ACHN (cell line): Measurements from ENCODE around the gene IPO4.
A peak's percentile ranks its signal among the peaks of the same experiment; 100 is the strongest.

Experiments
- DNase-seq: peaks from one replicate; pipeline ENCODE4 v3.0.0-alpha.2; 2015
- in situ Hi-C: cut with HindIII; loops from 2 replicates; pipeline ENCODE4 v1.10.0; 2017; ENCODE audit warnings: low sequenced_read_pairs, low pct_ligation_motif_present, low pct_unique_long_range_greater_than_20kb

IPO4 gene

DNA sequence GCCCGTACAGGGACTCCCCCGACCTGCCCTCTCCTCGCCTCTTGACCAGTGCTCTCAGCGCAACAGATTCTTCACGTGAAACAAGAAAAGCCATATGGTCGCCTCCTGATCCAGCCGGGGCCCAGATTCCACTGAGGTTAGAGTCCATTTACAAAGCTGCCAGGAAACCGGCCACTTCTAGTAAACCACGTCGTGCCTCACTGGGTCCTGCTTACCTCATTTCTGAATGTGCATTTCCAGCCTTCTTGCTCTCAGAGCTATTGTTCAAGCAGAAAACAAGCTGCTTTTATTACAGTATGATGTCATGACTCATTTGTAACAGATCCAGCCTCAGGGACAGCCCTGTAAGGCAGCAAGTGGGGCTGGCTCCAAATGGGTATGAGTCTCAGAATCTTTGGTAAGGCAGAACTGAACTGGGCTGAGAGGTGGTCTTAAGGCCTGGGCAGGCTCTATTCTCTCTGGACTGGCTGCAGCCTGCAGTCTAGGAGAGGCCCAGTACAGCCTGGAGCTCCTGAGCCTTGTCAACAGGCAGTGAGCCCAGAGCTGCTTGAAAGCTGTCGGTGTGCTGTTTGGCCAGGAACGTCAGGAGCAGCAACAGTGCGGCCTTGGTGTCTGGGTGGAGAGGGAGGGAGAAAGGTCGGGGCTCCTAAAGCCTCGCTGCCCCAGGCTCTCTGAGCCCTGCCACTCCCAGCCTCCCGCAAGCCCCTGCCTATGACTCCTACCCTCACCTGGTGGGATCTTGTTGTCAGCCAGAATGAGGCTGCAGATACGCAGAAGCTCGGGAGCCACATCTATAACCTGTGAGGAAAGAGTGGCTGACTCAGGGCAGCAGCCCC is 8.4 kb downstream of the IPO4 start:
- DNase-seq = peak; percentile 85
- in situ Hi-C loops = no loop called here

DNA sequence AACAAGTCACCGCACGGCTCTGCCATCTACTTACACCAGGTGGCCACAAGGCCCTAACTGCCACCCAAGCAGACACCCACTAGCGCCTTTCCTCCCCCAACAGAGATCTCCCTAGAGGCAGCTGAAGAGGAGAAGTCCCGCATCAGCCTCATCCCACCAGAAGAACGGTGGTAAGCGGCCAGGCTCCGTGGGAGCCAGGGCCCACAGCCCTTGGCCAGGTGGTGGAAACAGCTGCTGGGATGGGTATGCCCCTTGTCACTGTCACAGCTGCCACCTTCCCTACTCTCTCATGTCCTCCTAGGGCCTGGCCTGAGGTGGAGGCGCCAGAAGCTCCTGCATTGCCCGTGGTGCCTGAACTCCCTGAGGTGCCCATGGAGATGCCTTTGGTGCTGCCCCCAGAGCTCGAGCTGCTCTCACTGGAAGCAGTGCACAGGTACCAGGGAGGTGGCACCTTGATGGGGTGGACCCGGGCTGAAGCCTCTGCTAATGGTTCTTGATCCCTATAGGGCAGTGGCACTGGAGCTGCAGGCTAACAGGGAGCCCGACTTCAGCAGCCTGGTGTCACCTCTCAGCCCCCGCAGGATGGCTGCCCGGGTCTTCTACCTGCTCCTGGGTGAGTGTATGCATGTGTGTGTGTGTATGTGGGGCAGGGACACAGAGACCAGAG is 9.2 kb downstream of the IPO4 start:
- DNase-seq = no peak
- in situ Hi-C loops = no loop called here

DNA sequence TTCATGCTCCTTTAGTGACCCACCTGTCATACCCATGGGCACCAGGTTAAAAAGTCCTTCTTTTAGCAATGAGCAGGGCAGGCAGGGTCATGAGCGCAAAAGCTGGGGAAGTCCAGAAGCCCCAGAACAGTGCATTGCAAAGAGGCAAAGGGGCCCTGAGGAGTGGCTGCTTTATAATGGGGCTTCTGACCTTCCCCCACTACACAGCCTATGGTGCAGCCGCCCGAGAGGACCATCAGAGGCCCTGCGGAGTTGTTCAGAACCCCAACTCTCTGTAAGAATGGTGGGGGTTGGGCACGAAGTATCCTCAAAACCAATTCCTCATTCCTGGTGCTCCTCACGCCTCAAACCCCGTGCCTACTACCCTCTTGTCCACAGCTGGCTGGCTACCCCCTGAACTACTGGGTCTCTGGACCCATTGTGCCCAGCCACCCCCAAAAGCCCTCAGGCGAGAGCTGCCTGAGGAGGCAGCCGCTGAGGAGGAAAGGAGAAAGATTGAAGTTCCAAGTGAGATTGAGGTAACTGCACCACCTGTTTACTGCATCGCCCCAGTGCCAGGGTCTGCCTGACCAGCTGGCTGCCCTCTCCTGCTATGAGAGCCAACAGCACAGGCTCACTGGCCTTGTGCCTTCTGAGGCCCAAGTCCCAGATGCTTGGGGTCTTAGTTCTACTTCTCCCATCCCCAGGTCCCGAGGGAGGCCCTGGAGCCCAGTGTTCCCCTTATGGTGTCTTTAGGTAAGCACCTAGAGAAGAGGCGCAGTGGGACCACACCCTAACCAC is 10.0 kb downstream of the IPO4 start:
- no peak for DNase-seq
- in situ Hi-C loops = no loop called here

DNA sequence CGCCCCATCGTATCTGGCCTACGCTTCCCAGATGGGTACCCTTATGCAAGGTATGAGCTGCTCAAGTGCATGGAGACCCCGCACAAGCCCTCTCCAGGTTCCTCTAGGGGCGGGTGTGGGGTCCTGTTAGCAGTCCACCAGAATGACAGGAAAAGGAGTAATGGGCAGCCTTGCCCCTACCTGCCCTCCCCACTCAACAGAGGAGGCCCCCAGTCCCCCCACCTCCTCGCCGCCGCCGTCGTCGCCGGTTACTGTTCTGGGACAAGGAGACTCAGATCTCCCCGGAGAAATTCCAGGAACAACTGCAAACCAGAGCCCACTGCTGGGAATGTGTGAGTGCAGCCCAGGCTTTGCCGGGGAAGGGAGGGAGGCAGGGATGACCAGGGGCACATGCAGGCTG is 10.7 kb downstream of the IPO4 start:
- no peak for DNase-seq
- in situ Hi-C loops = no loop called here

DNA sequence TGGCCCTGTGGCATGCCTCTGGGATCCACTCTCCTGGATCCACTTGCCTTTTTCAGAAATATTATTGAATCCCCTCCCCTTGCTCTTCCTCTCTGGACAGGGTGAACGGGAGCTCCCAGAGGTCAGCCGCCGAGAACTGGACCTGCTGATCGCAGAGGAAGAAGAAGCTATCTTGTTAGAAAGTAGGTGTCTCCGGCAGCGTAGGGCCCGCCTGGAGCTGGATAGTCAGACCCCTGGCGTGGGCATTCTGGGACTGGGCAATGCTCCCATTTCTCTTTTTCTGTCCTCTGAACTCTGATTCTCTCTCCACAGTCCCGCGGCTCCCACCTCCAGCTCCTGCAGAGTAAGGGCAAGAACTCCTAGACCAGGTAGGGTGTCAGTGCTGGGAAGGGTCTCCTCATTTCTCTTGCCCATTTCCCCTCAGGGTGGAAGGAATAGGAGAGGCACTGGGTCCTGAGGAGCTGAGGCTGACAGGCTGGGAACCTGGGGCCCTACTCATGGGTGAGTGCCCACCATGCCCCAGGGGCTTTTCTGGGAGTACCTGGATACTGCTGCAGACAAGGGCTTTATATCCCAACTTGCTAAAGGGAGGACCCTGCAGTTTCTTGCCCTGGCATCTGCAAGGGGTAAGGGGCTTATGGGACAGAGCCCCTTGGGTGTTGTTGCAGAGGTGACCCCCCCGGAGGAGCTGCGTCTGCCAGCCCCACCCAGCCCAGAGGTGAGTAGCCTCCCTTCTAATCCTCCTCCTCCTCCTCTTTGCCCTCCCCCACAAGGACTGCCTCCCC is 11.4 kb downstream of the IPO4 start:
- DNase-seq = no peak
- in situ Hi-C loops = no loop called here

DNA sequence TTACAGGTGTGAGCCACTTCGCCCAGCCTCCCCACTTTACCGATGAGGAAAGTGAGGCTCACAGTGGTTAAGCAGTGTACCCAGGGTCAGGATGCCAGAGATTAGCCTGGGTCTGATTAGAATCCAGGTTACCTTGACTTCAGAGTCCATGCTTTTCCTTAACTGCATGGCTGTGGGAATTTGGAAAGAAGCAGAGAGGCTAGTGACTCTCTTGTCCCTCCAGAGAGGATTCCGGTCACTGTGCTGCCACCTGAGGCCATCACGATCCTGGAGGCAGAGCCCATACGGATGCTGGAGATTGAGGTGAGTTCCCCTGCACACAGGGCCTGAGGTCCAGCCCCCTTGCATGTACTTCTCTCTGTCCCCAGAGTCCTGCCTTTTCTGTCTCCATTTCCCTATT is 12.0 kb downstream of the IPO4 start:
- in situ Hi-C loops = no loop called here
- DNase-seq = no peak

DNA sequence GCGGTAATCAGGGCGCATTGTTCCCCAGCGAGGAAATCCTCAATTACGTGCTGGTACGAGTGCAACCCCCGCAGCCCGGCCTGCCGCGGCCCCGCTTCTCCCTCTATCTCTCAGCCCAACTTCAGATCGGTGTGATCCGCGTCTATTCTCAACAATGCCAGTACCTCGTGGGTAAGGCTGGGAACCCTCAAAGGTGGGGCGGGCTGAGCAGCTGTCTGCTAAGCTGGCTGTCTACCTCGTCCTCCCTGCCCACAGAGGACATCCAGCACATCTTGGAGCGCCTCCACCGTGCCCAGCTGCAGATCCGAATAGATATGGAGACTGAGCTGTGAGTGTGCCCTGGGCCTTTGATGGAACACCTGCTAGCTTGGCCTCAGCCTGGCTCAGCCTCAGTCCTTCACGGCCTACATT is 15.7 kb downstream of the IPO4 start:
- DNase-seq = no peak
- in situ Hi-C loops = no loop called here

DNA sequence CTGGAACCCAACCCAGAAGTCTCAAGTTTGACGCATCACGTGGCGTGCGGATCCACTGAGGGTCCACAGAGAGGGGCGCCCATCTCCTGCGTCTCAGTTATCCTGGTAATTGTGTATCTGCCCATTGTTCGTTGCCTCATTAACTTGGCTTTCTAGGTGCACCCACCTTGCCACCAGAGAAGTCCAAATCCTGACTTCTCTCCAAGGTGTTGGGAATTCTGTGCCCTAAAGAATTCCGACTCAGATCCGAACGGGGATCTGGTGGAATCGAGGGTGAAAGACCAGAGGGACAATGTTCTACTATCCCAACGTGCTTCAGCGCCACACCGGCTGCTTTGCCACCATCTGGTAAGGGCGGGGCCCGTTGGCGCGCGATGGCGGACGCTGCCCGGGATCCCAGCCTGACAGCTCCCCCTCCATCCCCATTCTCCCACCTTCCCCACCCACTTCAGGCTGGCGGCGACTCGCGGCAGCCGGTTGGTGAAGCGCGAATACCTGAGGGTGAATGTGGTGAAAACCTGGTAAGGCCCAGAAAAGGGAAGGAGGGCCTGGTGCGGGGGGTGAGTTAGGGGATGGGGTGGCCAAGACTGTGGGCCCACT is 16.3 kb downstream of the IPO4 start:
- in situ Hi-C loops = no loop called here
- no peak for DNase-seq

DNA sequence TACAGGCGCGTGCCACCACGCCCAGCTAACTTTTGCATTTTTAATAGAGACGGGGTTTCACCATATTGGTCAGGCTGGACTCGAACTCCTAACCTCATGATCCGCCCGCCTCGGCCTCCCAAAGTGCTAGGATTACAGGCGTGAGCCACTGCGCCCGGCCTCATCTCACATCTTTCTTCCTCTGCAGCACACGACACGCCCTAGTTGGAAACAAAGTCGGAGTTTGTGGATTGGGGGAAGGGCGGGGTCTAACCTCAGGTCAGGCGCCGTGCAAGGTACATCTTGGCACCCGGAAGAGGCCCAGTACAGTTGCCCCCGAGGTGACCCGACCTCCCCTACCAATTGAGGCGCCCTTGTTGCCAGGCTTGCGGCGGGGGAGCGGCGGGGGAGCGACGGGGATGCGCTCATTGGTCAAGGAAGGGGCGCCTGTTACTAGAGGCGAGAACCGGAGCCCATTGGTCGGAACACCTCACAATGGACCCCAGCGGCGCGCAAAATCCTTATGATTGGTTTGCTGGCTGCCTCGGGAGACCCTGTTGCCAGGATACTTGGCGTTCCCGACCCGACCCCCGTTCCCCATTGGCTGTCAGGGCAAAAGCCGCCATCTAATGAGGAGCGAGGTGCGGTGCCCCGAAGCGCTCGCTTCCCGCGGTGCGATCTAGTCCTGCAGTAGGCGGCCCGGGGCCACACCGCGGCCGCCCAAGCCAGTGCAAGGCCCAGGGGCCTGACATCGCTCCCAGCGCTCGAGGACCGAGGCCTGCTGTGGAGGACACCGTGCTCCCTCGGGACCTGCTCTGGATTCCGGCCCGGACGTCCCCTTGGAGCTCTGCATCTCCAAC is 17.0 kb downstream of the IPO4 start, which contains the start of gene REC8:
Gene REC8 (plus strand): TSS at position 659 of the 839 bp plus-strand sequence. CDS start 473 bp downstream, outside the sequence.
- in situ Hi-C loops = no loop called here
- DNase-seq = no peak

DNA sequence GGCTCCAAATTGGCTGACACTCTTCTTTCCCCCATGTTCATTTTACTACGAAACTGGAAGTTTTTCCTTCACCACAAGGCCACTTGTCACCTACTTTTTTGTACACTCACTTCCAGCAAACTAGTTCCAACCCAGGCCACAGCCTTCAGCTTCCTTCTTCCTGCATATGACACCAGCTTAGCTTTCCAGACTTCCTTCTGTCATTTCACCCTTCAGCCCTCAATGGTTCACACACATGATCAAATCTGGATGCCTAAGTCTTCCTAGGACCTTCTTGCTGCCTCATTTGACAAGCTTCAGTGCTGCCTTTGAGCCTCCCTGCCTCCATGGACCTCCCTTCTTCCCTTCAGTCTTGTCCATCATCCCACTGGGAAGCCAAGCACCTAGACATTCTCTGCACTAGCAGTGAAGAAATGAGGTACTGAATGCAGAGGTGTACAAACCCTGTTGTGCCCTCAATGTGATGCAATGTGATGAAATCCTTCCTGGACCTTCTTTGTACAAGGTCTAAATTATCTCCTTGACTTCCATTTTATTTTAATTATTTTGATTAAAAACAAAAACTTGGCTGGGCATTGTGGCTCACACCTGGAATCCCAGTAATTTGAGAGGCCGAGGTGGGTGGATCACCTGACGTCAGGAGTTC is 21.0 kb downstream of the IPO4 start:
- in situ Hi-C loops = no loop called here
- no peak for DNase-seq

DNA sequence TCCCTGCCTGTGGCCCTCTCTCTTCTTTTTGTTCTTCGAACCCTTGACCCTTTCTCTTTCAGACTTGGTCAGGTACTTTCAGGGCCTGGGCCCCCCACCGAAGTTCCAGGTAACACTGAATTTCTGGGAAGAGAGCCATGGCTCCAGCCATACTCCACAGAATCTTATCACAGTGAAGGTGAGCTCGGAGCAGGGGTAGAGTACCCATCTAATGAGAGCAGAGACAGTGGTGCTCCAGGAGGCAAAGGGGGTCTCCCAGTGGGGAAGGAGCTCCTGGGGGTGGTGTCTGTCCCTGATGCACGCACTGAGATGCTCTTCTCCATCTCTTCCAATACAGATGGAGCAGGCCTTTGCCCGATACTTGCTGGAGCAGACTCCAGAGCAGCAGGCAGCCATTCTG is 22.8 kb downstream of the IPO4 start:
- no peak for DNase-seq
- in situ Hi-C loops = no loop called here

DNA sequence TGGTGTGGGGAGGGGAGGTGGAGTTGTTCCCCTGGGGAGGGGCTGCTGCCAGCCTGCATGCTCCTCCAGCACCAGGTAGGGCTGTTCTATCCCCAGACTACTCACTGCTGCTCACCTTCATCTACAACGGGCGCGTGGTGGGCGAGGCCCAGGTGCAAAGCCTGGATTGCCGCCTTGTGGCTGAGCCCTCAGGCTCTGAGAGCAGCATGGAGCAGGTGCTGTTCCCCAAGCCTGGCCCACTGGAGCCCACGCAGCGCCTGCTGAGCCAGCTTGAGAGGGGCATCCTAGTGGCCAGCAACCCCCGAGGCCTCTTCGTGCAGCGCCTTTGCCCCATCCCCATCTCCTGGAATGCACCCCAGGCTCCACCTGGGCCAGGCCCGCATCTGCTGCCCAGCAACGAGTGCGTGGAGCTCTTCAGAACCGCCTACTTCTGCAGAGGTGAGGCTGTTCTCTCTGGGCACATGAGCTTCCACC is 24.1 kb downstream of the IPO4 start:
- in situ Hi-C loops = no loop called here
- no peak for DNase-seq

DNA sequence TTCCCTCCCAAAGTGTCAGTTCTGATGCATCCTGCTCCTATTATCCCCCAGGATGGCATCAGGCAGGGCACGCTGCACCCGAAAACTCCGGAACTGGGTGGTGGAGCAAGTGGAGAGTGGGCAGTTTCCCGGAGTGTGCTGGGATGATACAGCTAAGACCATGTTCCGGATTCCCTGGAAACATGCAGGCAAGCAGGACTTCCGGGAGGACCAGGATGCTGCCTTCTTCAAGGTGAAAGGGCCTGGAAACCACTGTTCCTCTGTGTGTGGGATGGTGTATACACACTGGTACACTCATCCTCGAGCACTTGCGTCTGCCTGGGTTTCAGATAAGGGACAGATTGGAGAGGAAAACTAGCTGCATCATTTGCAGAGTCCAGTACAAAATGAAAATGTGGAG is 26.5 kb downstream of the IPO4 start:
- in situ Hi-C loops = no loop called here

DNA sequence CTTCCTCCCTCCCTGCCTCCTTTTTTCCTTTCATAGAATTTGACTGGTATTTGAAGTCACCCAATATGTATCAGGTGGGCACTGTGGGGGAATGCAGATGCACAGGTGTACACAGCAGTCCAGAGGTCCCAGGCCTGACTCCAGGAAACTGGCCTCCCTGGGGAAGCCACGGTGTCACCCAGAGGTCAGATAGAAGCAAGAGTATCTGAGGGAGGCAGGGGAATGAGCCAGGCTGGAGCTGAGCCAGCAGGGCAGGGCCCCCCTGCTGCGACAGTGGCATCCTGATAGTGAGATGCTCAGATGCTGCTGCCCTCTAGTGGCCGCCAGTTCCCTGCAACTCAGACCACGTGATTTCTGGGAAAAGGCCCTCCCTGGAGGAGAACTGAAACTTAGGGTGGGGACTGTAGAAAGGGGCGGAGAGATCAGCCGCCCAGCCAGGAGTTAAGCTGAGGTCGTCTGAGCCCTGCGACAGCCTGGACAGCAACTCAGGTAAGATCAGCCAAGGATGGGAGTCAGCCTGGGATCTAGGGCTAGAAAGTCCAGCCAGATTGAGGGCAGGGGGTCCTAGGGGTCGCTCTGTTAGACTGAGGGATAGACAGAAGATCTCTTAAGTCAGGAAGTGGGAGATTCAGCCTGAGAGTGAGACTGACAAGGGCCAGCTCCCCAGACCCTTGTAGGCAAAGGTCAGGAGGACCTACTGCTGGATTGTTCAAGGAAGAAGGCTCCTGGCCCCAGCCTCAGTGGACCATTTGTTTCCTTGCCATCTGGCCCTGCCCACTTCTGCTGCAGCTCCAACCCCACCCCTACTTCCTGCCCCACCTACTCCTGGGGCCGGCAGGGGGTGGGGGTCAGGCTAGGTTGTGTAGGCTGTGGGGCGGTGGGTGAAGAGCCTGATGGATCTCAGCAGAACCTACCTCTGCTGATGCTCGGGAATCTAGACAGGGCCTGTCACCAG is 27.5 kb downstream of the IPO4 start, which contains the start of gene IRF9:
Gene IRF9 (plus strand): TSS at position 416 of the 955 bp plus-strand sequence. CDS start 880 bp downstream, outside the sequence.
- DNase-seq = peak; percentile 93
- in situ Hi-C loops = no loop called here

More for the DNA sequence above, 26.5 kb downstream of the IPO4 start:
- no peak for DNase-seq

DNA sequence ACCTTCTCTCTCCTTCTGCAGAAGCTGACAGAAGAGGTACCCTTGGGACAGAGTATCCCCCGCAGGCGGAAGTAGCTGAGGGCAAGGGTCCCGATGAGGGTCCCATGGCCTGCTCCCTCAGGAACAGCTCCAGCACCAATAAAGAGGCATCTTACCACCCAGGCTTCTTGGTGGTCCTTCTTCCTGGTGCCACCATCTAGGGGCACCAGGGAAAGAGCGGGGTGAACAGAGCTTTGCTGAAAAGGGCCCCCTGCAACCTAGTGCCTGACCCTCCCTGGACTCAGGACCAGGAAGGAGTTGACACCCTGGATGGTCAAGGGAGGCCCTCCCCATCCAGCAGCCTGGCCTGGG is 28.1 kb downstream of the IPO4 start:
- in situ Hi-C loops = no loop called here
- DNase-seq = no peak
